H1 (cell line): Measurements from ENCODE around the gene ABLIM1.

Source experiments
- EP300 ChIP-seq, 2 experiments: IDR thresholded peaks; 1 replicate in 1 of 2; 2 replicates in 1 of 2; pipeline ENCODE4 v1.6.1; 2011 to 2012; ENCODE audit warnings: low read depth in 2 of 2, low read length in 2 of 2, mild to moderate bottlenecking in 2 of 2, borderline replicate concordance in 1 of 2, inconsistent platforms in 1 of 2, moderate library complexity in 1 of 2
- POLR2A ChIP-seq, 2 experiments: IDR thresholded peaks; 1 replicate in 1 of 2; 2 replicates in 1 of 2; pipeline ENCODE4 v1.6.1; 2011; ENCODE audit warnings: low read depth in 2 of 2, low read length in 2 of 2, mild to moderate bottlenecking in 2 of 2; ENCODE audit errors: control extremely low read depth in 1 of 2
- TF ChIP-seq, protein P1 (sequence below), 3 experiments: IDR thresholded peaks; 1 replicate in 2 of 3; 2 replicates in 1 of 3; pipeline versions ENCODE4 v1.5.1 to v1.6.1; 2011; ENCODE audit warnings: low read length in 3 of 3, mild to moderate bottlenecking in 3 of 3, inconsistent platforms in 2 of 3, low read depth in 1 of 3, moderate library complexity in 1 of 3; ENCODE audit not compliant: insufficient read depth in 1 of 3; ENCODE audit errors: control extremely low read depth in 1 of 3

DNA sequence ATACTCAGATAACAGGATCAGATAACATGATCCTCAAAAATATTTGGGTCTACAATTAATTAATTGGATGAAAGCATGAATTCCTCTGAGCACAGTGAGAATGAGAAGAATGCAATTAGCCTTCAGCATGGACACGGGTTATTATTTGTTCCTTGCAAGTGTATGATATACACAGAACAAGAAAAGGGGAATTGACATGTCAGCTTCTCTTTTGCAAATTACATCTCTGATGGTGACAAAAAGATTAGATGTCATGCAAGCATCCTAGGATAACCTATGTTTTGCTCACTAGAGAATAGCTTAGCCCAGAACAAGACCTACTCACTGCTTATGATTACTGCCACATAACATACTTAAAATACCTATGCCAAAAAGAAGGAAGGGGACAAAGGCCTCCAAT, 120.3 kb downstream of the ABLIM1 start:
- TF ChIP-seq, protein P1, sequence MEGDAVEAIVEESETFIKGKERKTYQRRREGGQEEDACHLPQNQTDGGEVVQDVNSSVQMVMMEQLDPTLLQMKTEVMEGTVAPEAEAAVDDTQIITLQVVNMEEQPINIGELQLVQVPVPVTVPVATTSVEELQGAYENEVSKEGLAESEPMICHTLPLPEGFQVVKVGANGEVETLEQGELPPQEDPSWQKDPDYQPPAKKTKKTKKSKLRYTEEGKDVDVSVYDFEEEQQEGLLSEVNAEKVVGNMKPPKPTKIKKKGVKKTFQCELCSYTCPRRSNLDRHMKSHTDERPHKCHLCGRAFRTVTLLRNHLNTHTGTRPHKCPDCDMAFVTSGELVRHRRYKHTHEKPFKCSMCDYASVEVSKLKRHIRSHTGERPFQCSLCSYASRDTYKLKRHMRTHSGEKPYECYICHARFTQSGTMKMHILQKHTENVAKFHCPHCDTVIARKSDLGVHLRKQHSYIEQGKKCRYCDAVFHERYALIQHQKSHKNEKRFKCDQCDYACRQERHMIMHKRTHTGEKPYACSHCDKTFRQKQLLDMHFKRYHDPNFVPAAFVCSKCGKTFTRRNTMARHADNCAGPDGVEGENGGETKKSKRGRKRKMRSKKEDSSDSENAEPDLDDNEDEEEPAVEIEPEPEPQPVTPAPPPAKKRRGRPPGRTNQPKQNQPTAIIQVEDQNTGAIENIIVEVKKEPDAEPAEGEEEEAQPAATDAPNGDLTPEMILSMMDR (IDR thresholded peaks at IDR 0.05; ENCODE audit: control extremely low read depth in 1 of 3, insufficient read depth in 1 of 3, low read depth in 1 of 3, low read length in 3 of 3), result no peak
- TF ChIP-seq EP300 (IDR thresholded peaks at IDR 0.05; ENCODE audit: borderline replicate concordance in 1 of 2, low read depth in 2 of 2, low read length in 2 of 2) (no peak), POLR2A (IDR thresholded peaks at IDR 0.05; ENCODE audit: control extremely low read depth in 1 of 2, low read depth in 2 of 2, low read length in 2 of 2) (no peak)
